VCaP (cell line): ENCODE measurements around the gene TRA2B.

Experiments
- H3K27ac ChIP-seq: fragments of 450-650 bp; 2 replicates; pipeline ENCODE4 v1.5.1; 2017
- TF ChIP-seq, protein P1 (sequence below): fragments of 450-650 bp; conservative IDR thresholded peaks from 2 replicates; pipeline ENCODE4 v1.5.1; 2017; ENCODE audit warnings: mild to moderate bottlenecking, moderate library complexity

TRA2B gene

DNA sequence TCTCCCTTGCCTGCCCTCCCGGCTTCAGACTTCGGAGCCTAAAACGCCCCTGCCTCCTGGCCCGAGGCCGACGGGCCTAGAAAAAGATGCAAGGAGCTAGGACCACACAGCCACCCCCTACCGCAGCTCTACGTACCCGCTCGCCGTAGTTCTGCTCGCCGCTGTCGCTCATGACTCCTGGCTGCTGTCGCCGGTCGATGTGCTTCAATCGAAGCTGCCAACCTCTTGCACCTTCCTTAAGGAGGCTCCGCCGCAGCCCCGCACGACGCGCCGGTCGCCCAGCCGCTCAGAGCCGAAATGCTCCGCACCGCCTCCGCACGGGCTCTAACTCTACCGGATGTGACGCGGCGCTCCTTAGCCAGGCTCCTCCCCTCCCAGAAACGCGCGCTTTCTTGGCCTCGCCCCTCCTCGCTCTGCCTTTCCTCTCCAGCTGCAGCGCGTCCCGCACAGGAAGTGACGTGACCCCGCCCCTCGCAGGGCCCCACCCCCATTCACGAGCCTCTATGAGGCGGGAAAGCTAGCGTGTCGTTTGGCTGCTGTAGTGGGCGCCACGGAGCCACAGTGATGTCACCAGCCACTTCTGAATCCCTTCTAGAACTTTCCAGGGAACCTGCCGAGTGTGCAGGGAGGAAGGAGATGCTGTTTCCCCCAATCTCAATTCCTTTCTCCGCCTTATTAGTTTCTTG lies at the start of gene TRA2B:
Gene TRA2B, minus strand, starts transcription at position 326 of the 686 bp plus-strand sequence. Its CDS starts 154 bp downstream, at position 172.
- H3K27ac ChIP-seq, result peak within 1 kb of the TSS; percentile 98
- TF ChIP-seq, protein P1, sequence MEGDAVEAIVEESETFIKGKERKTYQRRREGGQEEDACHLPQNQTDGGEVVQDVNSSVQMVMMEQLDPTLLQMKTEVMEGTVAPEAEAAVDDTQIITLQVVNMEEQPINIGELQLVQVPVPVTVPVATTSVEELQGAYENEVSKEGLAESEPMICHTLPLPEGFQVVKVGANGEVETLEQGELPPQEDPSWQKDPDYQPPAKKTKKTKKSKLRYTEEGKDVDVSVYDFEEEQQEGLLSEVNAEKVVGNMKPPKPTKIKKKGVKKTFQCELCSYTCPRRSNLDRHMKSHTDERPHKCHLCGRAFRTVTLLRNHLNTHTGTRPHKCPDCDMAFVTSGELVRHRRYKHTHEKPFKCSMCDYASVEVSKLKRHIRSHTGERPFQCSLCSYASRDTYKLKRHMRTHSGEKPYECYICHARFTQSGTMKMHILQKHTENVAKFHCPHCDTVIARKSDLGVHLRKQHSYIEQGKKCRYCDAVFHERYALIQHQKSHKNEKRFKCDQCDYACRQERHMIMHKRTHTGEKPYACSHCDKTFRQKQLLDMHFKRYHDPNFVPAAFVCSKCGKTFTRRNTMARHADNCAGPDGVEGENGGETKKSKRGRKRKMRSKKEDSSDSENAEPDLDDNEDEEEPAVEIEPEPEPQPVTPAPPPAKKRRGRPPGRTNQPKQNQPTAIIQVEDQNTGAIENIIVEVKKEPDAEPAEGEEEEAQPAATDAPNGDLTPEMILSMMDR, result peak; percentile 37

DNA sequence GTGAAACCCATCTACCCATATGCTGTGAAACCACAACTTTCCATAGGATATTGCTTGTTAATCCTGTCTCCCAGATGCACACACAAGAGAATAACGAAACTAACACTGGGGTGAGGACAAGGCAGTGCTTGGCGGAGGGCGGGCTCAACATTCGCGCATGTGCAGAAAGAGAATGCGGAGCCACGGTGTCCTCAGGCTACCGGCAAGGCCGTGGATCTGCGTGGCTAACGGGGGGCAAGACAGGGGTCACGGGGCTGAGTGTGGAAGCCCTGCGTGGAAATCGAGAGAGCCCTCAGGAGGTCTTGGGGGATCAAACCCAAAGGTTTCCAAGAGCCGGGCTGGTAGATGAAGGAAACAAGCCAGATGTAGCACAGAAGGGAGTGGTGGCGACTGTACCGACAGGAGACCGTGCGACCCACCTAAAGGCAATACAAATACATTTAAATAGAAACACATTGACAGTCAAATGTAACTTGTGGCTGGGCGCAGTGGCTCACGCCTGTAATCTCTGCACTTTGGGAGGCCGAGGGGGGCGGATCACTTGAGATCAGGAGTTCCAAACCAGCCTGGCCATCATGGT lies 48.5 kb upstream of the TRA2B start:
- H3K27ac ChIP-seq, result no peak overlapping the region
- TF ChIP-seq, protein P1, result no peak

DNA sequence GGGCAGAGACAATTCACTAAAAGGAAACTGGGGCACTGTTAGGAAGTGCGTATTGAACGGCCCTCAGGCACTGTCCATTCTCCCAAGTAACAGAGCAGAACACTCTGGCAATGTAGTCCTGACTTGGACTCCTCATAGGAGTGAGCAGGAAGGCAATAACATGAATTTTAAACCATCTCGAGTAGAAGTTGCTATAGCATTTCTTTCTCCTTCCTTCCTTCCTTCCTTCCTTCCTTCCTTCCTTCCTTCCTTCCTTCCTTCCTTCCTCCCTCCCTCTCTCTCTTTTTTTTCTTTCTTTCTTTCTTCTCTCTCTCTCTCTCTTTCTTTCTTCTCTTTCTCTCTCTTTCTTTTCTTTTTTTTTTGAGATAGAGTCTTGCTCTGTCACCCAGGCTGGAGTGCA lies 46.4 kb upstream of the TRA2B start:
- no peak overlapping the region for H3K27ac ChIP-seq
- TF ChIP-seq, protein P1, result no peak

DNA sequence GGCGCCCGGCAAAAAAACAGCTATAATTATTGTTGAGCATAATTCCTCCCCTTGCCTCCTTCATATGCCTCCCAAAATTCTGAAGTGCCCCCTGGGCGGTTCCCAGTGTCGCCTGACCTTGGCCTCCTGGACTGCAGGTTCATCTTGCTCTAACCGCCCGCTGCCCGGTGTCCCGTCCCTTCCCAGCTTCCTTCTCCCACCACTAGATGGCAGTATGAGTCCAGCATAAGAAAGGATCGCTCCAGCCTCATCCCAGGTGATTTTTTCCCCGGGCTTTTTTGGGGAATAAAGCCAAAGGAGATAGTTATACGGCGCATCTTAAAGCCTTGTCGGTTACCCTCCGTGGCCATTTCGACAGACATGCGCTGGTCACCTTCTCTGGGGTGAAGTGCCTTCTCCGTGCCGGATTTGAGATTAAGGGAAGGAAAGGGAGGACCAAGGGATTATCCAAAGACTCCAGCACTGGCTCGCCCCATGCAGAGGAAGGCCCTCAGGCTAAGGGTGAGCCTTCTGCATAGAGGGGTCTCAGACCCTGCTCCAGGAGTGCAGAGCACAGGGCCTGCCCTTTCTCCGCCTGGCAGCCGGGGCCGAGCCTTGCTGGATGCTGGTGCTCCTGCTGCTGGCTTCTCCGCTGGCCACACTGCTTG lies 45.8 kb upstream of the TRA2B start:
- TF ChIP-seq, protein P1, result peak; percentile 86
- H3K27ac ChIP-seq, result no peak overlapping the region

DNA sequence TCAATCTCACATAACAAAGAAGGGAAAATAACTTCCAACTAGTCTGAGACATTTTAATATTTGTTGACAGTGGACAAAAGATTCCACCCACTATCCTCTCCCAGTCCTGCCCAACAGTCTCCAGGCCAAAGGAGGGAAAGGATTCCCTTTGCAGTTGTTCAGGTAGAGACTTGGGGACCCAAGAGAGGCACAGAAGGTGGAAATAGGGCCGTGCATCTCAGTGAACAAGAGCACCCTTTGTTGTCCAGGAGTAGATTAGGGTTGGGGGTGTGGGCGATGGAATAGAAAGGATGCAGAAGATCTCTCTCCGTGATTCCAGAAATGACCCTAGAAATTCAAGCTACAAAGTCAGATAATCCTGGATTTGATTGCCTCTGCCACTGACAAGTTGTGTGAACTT lies 44.8 kb upstream of the TRA2B start:
- no peak overlapping the region for H3K27ac ChIP-seq
- TF ChIP-seq, protein P1, result no peak

DNA sequence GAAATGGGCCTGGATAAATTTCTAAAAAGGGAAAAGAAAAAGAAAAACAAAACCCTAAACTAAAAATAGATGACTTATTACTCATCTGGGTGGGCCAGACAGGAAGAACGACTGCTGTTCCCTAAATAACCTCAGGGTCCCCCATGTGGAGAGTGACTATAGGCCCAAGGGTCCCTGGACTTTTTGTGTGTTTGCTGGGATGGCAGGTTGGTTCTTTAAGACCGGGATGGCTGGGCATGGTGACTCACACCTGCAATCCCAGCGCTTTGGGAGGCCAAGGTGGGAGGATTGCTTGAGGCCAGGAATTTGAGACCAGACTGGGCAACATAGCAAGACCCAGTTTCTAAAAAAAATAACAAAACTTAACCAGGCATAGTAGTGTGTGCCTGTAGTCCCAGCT lies 43.8 kb upstream of the TRA2B start:
- TF ChIP-seq, protein P1, result no peak
- H3K27ac ChIP-seq, result no peak overlapping the region

DNA sequence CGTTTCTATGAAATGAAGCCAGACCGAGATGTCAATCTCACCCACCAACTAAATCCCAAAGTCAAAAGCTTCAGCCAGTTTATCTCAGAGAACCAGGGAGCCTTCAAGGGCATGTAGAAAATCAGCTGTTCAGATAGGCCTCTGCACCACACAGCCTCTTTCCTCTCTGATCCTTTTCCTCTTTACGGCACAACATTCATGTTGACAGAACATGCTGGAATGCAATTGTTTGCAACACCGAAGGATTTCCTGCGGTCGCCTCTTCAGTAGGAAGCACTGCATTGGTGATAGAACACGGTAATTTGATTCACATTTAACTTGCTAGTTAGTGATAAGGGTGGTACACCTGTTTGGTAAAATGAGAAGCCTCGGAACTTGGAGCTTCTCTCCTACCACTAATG lies 41.9 kb upstream of the TRA2B start:
- TF ChIP-seq, protein P1, result no peak

More for the DNA sequence above, 41.9 kb upstream of the TRA2B start:
- peak overlapping the region; percentile 10; the same call in 1 of the 2 replicates for H3K27ac ChIP-seq
